Activated T-cell treated with anti-CD3 and anti-CD28 coated beads for 24 hours (primary cell): ENCODE data around the gene MICAL2.

Experiments used
- DNase-seq: peaks from one replicate; pipeline ENCODE4 v3.0.0-alpha.2; 2020; ENCODE audit warnings: low read depth

MICAL2 gene

GRCh38 chr11:12156301-12157140, 46.1 kb downstream of the MICAL2 start:
- DNase-seq = no peak

DNA sequence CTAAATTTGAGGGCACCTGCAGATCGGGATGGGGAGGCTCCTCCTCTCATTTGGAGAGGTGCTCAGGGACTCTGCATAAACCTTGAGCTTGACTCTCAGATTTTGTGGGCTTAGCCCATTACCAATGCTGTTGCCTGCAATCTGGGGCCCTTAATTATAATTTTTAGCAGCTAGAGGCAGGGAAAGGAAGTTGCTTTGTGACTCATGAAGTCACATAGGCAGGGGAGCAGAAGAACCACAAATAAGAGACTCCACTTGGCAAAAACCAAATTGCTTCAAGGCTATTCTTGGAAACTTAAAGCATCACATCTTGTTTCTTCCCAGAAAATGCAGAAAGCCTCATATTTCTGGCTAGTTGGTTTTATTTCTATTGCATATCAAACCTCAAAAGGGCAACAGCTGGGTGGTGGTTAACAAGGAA, 46.9 kb downstream of the MICAL2 start:
- DNase-seq = no peak

GRCh38 chr11:12158909-12159308, 48.5 kb downstream of the MICAL2 start:
- DNase-seq = no peak

DNA sequence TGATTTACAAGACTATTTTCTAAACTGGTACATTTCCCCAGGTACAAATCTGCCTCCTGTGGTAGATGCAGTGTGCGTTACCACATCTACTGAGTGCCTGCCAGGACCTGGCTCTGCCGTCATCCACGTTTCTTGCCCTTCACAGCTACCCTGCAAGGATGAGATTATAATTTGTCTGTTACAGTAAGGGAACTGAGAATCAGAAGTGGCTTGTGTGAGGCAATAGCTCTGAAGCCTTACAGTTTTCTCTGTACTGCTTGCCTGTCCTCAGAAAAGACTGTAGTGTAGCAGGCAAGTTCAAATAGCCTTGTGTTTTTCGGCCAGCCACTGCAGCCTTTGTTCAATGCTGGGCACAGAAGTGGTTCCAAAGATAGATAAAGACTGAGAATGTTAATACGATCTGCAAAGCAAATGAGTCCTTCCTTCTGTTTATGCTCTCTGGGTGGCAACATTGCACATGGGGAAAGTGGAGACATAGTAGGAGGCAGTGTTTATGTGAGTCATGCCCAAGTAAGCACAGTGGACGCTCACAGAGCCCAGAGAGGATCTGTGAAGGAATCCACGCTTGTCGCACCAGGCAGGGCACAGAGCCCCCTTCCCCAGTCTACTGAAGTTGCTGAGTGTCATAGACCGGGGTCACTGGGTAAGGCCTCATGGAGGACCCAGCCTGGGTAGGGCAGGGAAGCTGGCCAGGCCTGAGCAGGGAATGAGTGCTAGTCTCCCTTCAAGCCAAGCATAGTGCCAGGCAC, 49.1 kb downstream of the MICAL2 start:
- no peak for DNase-seq

DNA sequence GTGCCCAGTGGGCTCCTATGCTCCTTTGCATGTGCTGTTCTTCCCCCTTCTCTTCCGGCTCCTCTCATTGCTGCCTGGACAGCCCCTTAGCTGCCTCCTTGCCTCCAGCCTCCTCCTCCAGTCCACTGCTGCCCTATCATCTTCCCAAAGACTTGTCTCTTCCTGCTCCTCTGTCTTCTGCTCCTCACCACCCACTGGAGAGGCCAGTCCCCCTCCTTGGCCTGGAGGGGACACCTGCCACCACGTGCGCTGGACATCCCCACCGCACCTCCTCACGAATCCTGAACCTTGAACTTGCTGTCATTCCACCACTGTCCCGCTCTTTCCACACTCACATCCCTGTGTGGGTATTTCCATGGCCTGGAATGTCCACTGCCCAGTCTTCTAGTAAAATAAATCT, 49.8 kb downstream of the MICAL2 start:
- DNase-seq = no peak

- DNase-seq = no peak
Observed at GRCh38 chr11:12160680-12161079, 50.3 kb downstream of the MICAL2 start.

DNA sequence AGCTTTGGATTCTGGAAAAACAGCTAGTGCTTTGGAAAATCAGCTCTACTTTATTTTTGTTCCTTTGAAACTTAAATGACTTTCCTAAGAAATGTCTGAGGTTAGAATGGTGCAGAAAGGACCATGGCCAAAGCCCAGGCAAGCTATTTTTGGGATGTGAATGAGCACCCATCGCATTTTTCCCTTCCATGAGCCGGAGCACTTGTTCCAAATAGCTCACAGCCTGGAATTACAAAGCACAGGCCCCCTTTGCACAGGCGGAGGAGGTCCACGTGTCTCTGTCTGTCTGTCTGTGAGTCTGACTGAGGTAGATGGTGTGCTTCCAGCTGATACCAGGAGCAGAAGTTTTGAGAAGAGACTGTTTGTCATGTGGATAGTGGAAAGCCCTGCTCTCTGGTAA, 50.7 kb downstream of the MICAL2 start:
- no peak for DNase-seq

DNA sequence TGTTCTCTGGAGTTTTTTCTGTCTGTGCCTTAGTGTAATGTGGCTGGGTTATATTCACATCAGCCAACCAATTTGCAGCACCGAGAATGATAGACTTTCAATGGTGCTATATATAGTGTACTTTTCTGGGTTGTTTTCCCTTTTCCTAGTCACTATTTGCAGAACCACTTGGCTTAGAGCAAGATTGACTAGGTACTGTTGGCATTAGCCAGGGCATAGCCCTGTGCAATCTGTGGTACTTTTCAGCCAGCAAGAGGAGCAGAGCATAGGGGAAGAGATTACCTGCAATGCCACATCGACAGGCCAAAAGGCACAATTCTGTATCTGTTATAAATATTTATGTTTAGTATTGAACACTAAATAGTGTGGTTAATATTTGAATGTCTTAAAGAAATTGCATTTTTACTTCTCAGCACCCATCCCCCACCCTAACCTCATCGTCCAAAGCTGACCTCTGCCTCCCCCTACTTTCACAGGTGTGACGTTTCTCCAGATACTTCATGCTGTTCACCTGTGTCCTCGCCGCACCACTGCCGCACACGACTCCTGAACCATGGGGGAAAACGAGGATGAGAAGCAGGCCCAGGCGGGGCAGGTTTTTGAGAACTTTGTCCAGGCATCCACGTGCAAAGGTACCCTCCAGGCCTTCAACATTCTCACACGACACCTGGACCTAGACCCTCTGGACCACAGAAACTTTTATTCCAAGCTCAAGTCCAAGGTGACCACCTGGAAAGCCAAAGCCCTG, 51.4 kb downstream of the MICAL2 start:
- no peak for DNase-seq

DNA sequence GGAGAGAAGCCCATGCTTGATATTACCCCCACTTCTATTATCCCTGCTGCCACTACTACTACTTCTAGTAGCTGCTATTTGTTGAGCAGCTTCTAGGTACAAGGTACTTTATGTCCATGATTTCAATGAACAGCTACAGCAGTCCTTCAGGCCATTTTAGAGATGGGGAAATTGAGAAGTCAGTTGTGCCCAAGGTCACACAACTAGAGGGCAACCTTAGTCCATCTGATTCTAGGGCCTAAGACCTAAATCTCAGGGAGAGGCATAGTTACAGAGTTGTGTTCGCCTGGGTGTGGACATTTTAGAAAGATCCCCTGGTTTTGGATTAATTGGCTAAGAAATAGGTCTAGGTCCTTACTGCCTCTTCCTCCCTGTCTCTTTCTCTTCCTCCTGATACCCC, 52.3 kb downstream of the MICAL2 start:
- no peak for DNase-seq

DNA sequence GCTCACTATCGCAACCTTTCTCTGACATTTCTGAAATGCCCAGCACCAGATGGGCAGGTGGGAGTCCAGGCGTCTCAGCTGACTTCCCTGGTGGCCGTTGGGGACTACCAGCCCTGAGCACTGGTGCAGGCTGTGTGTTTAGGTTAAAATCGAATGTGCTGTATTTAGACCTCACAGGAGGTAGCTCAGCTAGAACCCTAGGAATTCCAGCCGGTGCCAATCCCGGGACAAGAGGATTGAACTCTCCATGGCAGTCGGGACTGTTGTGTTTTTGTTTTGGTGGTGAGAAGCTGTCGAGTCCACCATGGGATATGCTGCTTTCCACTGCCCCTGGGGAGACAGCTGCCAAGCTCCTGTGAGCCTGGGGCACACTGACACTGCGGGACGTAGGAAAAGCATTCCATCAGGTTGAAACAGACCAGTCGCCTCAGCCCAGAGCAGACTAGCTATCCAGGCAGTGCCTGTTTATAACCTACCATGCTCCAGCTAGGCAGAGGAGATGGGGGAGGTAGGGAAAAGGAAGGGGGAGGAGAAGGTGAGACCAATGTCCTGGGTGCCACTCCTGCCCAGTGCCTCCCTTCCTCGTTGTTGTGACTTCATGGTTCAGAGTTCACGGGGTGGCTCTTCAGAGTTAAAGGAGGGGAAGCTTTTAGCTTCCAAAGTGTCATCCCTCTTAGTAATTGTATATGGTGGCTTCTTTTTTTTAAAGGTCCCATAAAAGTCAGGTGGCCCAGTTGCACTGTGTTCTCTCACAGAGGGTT, 53.0 kb downstream of the MICAL2 start:
- DNase-seq = no peak

- DNase-seq = no peak
Observed at GRCh38 chr11:12164061-12165014, 53.9 kb downstream of the MICAL2 start.

GRCh38 chr11:12165237-12165875, 55.0 kb downstream of the MICAL2 start:
- DNase-seq = no peak

GRCh38 chr11:12166299-12167060, 56.1 kb downstream of the MICAL2 start:
- no peak for DNase-seq

GRCh38 chr11:12167061-12168000, 56.9 kb downstream of the MICAL2 start:
- DNase-seq = no peak

DNA sequence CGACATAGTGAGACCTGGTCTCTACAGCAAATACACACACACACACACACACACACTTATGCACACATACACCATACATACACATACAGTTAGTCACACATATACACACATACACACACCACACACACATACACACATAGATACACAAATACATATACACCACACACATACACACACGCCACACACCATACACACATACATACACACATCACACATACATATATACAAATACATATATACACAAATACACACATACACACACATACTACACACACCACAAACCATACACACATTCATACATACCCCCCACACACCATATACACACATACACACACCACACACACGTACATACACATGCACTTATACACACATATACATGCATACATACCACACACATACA, 57.7 kb downstream of the MICAL2 start:
- DNase-seq = no peak

DNA sequence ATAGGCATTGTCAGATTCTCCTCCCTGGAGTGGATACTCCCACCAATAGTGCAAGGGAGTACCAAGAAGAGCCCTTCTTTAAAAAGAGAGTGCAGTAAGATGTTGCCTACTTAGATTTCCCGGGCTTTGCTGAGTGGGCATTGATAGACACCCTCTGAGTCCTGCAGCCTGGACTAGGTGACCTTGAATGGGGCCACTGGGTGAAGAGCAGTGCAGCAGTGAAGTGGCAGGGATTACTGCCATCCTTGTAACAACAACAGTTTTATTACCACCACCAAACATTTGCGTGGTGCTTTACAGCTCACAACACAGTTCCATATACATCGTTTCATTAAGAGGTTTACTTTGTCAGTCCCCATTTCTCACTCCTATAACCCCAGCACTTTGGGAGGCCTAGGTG, 59.4 kb downstream of the MICAL2 start:
- DNase-seq = no peak

DNA sequence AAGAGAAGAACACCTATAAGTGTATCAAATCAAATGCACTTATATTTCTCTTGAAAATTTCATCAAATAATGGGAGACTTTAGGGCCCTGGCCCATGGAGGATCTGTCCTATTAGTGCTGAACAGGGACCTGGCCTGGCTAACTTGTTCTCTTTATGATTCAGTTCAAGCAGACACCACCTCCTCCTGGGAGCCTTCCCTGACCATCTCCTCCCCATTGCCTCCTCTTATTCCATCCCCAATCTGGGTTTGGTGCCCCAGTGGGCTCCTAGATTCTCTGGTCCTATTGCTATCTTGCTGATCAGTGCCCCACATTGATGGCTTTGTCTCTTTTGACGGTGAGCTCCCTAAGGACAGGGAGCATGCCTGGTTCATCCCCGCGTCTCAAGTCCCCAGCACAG, 60.1 kb downstream of the MICAL2 start:
- DNase-seq = no peak

DNA sequence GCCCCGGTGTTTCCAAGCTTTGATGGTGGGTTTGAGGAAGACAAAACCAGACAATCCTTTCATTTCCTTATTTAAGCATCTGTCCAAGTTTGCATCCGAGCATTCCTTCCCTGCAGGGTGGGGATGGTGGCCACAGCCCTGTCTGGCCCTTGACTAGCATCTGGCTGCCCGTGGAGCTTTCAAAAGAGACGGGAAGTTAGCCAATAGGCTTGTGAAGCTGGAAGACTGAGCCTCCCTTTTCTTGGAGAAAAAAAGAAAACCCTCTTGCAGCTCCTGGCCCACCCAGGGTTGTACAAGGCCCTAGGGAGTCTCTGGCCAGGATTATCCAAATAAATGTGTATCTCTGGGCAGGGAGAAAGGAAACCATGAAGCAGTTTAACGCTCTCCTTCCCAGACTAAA, 60.6 kb downstream of the MICAL2 start:
- no peak for DNase-seq
